Activated naive CD8-positive, alpha-beta T cell treated with anti-CD3 and anti-CD28 coated beads, Interleukin-2, amount 50 U/mL, for 24 hours (primary cell): ENCODE data around the gene UTS2.

ENCODE experiments used
- ATAC-seq: fragments of 150-1000 bp; cut with Tn5 transposase; one replicate; pipeline ENCODE4 v1.10.0; 2021
- DNase-seq: peaks from one replicate; pipeline ENCODE4 v3.0.0; 2021
- H3K27ac Mint-ChIP-seq: one replicate; pipeline ENCODE4 v1.8.0; 2021; ENCODE audit warnings: mild to moderate bottlenecking, mixed read lengths
- H3K27me3 Mint-ChIP-seq: one replicate; pipeline ENCODE4 v1.8.0; 2021; ENCODE audit warnings: mixed read lengths
- H3K36me3 Mint-ChIP-seq: one replicate; pipeline ENCODE4 v1.8.0; 2021; ENCODE audit warnings: low read depth, mixed read lengths
- H3K4me1 Mint-ChIP-seq: one replicate; pipeline ENCODE4 v1.8.0; 2021; ENCODE audit warnings: mixed read lengths
- H3K4me3 Mint-ChIP-seq: one replicate; pipeline ENCODE4 v1.8.0; 2021; ENCODE audit warnings: mild to moderate bottlenecking, moderate library complexity, mixed read lengths
- H3K9me3 Mint-ChIP-seq: one replicate; pipeline ENCODE4 v1.8.0; 2021; ENCODE audit warnings: mixed read lengths

The UTS2 gene

GRCh38 chr1:7873801-7874795, 21.2 kb upstream of the UTS2 start:
- DNase-seq (no peak), ATAC-seq (no peak)
- Mint-ChIP-seq H3K27ac (no peak overlapping the region), H3K36me3 (peaks cover 12% of the 10 kb centered on the region), H3K4me1 (peaks cover 12% of the 10 kb centered on the region), H3K27me3 (peaks cover 1% of the 10 kb centered on the region), H3K4me3 (no peak overlapping the region), H3K9me3 (peaks cover 12% of the 10 kb centered on the region)

- DNase-seq (no peak), ATAC-seq (no peak)
- Mint-ChIP-seq H3K9me3 (no peaks in the 10 kb centered on the region), H3K36me3 (peaks cover 2% of the 10 kb centered on the region), H3K4me3 (no peak overlapping the region), H3K27me3 (no peaks in the 10 kb centered on the region), H3K27ac (no peak overlapping the region), H3K4me1 (no peaks in the 10 kb centered on the region)
These were observed 18.3 kb upstream of the UTS2 start for GRCh38 chr1:7871136-7871535.

- Mint-ChIP-seq H3K27me3 (no peaks in the 10 kb centered on the region), H3K9me3 (no peaks in the 10 kb centered on the region), H3K4me1 (no peaks in the 10 kb centered on the region), H3K27ac (no peak overlapping the region), H3K4me3 (no peak overlapping the region), H3K36me3 (peaks cover 2% of the 10 kb centered on the region)
- ATAC-seq (no peak), DNase-seq (no peak)
These were observed 16.5 kb upstream of the UTS2 start for GRCh38 chr1:7869136-7869920.

- no peak overlapping the region for H3K4me3 Mint-ChIP-seq
- H3K4me1 Mint-ChIP-seq = no peaks in the 10 kb centered on the region
- no peaks in the 10 kb centered on the region for H3K9me3 Mint-ChIP-seq
- peaks cover under 1% of the 10 kb centered on the region for H3K36me3 Mint-ChIP-seq
- no peaks in the 10 kb centered on the region for H3K27me3 Mint-ChIP-seq
- DNase-seq = no peak
- no peak overlapping the region for H3K27ac Mint-ChIP-seq
- ATAC-seq = no peak
These were observed 15.4 kb upstream of the UTS2 start for GRCh38 chr1:7868070-7868780.

- Mint-ChIP-seq H3K27me3 (no peaks in the 10 kb centered on the region), H3K4me3 (no peak overlapping the region), H3K36me3 (no peaks in the 10 kb centered on the region), H3K4me1 (no peaks in the 10 kb centered on the region), H3K9me3 (no peaks in the 10 kb centered on the region), H3K27ac (no peak overlapping the region)
- ATAC-seq = no peak
- no peak for DNase-seq
These were observed 13.1 kb upstream of the UTS2 start for GRCh38 chr1:7865978-7866377.

GRCh38 chr1:7863756-7864328, 11.0 kb upstream of the UTS2 start:
- Mint-ChIP-seq H3K4me1 (no peaks in the 10 kb centered on the region), H3K4me3 (no peak overlapping the region), H3K9me3 (no peaks in the 10 kb centered on the region), H3K27ac (no peak overlapping the region), H3K27me3 (no peaks in the 10 kb centered on the region), H3K36me3 (no peaks in the 10 kb centered on the region)
- DNase-seq (no peak), ATAC-seq (no peak)

- no peak for DNase-seq
- Mint-ChIP-seq H3K36me3 (no peaks in the 10 kb centered on the region), H3K9me3 (no peaks in the 10 kb centered on the region)
These were observed 9.6 kb upstream of the UTS2 start for GRCh38 chr1:7862211-7863060.

GRCh38 chr1:7861452-7861851, 8.6 kb upstream of the UTS2 start:
- Mint-ChIP-seq H3K4me3 (no peak overlapping the region), H3K9me3 (no peaks in the 10 kb centered on the region), H3K27ac (no peak overlapping the region)

More at GRCh38 chr1:7862211-7863060, 9.6 kb upstream of the UTS2 start:
- H3K27me3 Mint-ChIP-seq = no peaks in the 10 kb centered on the region
- no peak overlapping the region for H3K27ac Mint-ChIP-seq
- H3K4me1 Mint-ChIP-seq = no peaks in the 10 kb centered on the region
- H3K4me3 Mint-ChIP-seq = no peak overlapping the region
- no peak for ATAC-seq

GRCh38 chr1:7860130-7860529, 7.3 kb upstream of the UTS2 start:
- H3K27me3 Mint-ChIP-seq = no peaks in the 10 kb centered on the region
- ATAC-seq (no peak), DNase-seq (no peak)
- no peak overlapping the region for H3K4me3 Mint-ChIP-seq
- peaks cover 1% of the 10 kb centered on the region for H3K4me1 Mint-ChIP-seq
- no peaks in the 10 kb centered on the region for H3K9me3 Mint-ChIP-seq
- H3K27ac Mint-ChIP-seq = no peak overlapping the region
- H3K36me3 Mint-ChIP-seq = no peaks in the 10 kb centered on the region

More at GRCh38 chr1:7861452-7861851, 8.6 kb upstream of the UTS2 start:
- DNase-seq (no peak), ATAC-seq (no peak)
- Mint-ChIP-seq H3K36me3 (no peaks in the 10 kb centered on the region), H3K27me3 (no peaks in the 10 kb centered on the region), H3K4me1 (no peaks in the 10 kb centered on the region)

GRCh38 chr1:7859406-7859805, 6.5 kb upstream of the UTS2 start:
- H3K4me3 Mint-ChIP-seq = no peak overlapping the region
- no peak for ATAC-seq
- H3K27ac Mint-ChIP-seq = no peak overlapping the region
- no peaks in the 10 kb centered on the region for H3K36me3 Mint-ChIP-seq
- H3K27me3 Mint-ChIP-seq = no peaks in the 10 kb centered on the region
- DNase-seq = no peak
- H3K9me3 Mint-ChIP-seq = no peaks in the 10 kb centered on the region
- H3K4me1 Mint-ChIP-seq = peaks cover 1% of the 10 kb centered on the region

- DNase-seq = no peak
- Mint-ChIP-seq H3K27ac (no peak overlapping the region), H3K9me3 (no peaks in the 10 kb centered on the region), H3K4me3 (no peak overlapping the region), H3K27me3 (no peaks in the 10 kb centered on the region), H3K4me1 (peaks cover 1% of the 10 kb centered on the region), H3K36me3 (no peaks in the 10 kb centered on the region)
- ATAC-seq = no peak
These were observed 5.1 kb upstream of the UTS2 start for GRCh38 chr1:7857985-7858384.

- no peaks in the 10 kb centered on the region for H3K27me3 Mint-ChIP-seq
- DNase-seq (no peak), ATAC-seq (no peak)
- H3K4me3 Mint-ChIP-seq = no peak overlapping the region
- H3K9me3 Mint-ChIP-seq = no peaks in the 10 kb centered on the region
- peaks cover 1% of the 10 kb centered on the region for H3K4me1 Mint-ChIP-seq
- no peak overlapping the region for H3K27ac Mint-ChIP-seq
- H3K36me3 Mint-ChIP-seq = no peaks in the 10 kb centered on the region
These were observed 4.1 kb upstream of the UTS2 start for GRCh38 chr1:7857000-7857399.

GRCh38 chr1:7856345-7856744, 3.5 kb upstream of the UTS2 start:
- H3K9me3 Mint-ChIP-seq = no peaks in the 10 kb centered on the region
- no peak overlapping the region for H3K27ac Mint-ChIP-seq
- peaks cover 1% of the 10 kb centered on the region for H3K4me1 Mint-ChIP-seq
- H3K27me3 Mint-ChIP-seq = no peaks in the 10 kb centered on the region
- H3K36me3 Mint-ChIP-seq = peaks cover 1% of the 10 kb centered on the region
- no peak overlapping the region for H3K4me3 Mint-ChIP-seq
- ATAC-seq (no peak), DNase-seq (no peak)
